ENCODE data around the gene ANKRD31.
"Not testable (repeated sequence)": the region's sequence is repeated elsewhere in the genome, so short reads cannot be mapped to it uniquely, and the experiment has no call there.

ANKRD31 gene, protein sequence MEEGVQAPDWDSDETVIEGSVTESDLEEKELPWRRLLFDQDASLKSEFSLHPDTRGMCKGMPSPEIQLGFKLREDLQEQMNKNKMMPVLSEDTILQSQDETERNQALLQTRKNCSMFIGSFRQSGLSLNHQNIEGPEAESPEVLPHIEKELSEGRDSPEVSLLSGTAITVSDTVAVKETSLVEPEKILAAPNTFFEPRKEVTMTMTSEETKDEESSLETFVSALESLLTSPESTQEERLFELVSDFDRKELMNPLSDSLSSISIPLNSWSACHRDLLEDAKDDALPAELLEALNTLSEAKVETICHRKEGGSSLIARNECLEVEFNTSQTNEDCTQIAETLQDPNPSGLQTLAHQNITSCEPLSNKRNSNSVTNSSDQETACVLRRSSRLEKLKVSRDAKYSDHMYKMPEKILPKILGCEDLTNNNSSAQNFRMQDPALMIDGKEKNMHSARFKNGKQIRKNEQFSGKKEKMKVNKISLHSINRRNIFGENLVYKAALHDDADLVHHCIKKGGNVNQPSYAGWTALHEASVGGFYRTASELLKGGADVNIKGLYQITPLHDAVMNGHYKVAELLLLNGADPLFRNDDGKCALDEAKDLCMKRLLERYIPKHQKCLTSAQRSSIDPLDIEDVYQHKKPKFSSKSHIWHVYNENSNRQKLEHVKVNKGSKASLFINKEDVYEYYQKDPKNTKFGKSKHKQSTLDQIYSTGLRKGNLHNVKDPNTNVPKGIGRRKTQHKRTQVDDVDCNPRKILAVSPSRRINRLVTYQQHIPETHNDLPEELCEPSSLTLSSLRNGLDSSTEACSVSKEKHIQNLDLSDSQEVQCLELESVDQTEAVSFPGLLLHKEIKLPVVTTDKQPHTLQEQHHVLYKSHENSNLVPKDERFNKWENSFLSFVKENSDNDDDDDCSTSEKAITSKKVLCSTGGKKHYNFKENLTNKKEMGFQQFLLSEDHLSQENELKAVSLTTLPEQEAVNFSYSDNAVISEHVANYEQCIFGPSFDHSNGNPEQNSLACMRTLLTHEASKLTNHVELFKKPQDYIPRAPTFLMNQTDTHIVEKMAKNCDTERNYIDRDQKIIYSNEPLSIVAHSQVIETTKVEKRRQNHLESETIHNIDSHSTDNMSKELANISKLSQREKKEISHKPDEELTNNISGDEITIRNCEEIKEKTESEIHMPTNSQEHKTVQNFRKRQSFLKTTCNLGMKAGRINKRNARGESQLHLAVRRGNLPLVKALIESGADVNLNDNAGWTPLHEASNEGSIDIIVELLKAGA (N-terminal part only)

GRCh38 chr5:75236322-75237316, at the start of gene ANKRD31:
ANKRD31 (minus strand) TSS chr5:75236878; CDS start chr5:75236686, 192 bp downstream.
- peak; percentile 3 for DNase-seq

GRCh38 chr5:75286211-75286773, 49.6 kb upstream of the ANKRD31 start:
- no peak for DNase-seq

GRCh38 chr5:75282581-75282980, 45.9 kb upstream of the ANKRD31 start:
- DNase-seq: no peak

DNA sequence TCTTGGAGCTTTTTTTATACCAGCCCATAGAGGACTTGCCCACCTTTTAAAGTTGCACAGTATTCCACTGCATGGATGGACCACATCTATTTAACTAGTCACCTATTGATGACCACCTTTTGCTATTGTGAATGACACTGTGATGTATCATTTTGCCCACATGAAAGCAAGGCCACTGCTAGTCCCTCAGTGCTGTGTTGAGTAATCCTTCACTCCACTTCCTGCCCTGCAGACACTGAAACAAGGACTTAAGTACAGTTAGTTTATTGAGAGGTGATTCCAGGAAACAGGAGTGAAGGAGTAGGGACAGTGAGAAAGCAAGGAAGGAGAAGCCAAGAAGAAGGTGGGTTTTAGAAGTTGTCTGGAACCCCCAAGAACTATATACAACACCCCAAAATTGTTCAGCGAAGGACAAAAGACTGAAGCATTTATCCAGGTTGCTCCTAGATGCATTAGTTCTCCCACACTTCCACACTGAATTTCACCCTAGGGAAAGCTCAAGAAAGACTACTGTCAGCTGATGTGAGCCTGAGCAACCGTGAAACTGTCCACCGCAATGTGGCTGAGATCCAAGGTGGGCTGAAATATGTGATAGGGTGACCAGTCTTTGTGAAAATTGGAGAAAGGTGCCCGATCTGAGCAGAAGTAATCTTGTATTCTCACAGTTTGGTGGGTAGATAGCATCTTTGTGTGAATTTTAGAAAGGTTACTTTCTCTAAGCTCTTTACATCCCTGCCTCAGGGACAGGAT, 45.2 kb upstream of the ANKRD31 start:
- DNase-seq: no peak

DNA sequence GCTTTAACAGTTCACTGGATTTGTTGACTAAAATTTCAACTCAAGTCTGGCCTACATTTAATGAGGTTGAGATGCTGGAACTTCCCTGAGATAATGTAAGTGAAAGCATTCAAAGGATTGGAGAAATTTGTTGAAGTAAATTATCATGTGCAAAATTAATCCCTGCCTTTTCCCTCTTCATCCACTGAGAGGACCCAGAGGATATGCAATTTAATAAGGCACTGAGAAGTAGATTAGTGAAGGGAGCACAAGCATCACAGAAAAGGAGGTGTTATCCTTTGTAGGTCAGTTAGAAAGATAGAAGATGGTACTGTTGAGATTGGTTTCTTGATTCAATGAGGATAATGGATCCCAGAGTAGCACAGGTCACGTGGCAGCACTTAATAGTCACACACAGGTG, 42.6 kb upstream of the ANKRD31 start:
- DNase-seq: no peak

DNA sequence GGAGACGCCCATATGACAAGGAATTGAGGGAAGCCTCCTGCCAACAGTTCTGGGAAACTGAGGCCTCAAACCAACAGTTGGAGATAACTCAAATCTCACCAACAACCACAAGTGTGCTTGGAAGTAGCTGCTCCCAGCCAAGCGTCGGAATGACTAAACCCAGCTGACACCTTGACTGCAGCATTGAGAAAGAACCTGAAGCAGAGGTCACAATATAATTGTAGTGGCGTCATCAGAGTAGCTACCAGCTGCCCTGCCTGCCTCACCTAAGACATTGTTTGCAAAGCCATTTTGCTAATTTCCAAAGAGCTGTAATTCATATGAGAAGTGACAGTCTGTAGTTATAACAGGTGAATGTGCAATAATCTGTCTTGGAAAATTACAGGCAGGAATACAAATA, 40.8 kb upstream of the ANKRD31 start:
- DNase-seq: no peak

GRCh38 chr5:75275756-75276155, 39.1 kb upstream of the ANKRD31 start:
- DNase-seq: no peak

DNA sequence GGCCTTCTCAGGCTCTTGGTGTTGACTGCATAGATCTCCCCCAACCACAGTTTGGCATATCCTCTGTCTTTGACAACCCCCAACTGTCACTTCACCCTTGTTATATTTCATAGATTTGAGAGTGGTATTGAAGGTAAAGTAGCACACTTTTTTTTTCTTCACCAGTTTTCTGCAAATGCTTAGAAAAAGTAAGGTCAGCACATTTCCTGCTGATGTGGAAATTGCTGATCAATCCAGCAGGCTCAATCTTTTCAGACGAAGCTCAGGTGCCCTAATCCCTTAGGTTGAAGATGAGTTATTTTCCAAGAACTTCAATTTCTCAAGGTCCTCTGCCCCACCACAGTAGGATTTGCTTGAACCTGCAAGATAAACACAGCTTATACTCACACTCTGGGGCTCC, 38.5 kb upstream of the ANKRD31 start:
- no peak for DNase-seq

GRCh38 chr5:75274486-75274885, 37.8 kb upstream of the ANKRD31 start:
- DNase-seq: no peak

- not testable (repeated sequence) for DNase-seq
Measured at GRCh38 chr5:75270605-75271004, 33.9 kb upstream of the ANKRD31 start.

DNA sequence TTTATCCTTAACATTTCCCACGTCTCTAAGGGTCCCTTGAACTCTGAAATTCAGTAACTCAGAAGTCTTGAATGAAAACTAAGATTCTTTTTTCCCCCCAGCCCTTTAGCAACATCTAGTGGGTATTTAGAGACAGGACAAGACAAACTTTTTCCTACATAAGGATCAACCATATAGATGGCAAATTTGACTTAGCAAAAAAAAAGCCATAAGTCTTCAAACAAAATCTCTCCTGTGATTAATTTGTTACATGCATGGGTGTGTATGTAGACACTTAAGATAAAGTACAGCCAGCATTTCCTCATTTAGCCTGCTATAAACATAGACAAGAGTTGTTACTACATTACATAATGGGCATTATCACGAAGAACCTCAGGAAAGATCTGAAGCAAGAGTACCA, 29.1 kb upstream of the ANKRD31 start:
- no peak for DNase-seq

GRCh38 chr5:75262271-75262670, 25.6 kb upstream of the ANKRD31 start:
- DNase-seq: no peak

- DNase-seq: no peak
Measured at GRCh38 chr5:75260708-75261107, 24.0 kb upstream of the ANKRD31 start.

DNA sequence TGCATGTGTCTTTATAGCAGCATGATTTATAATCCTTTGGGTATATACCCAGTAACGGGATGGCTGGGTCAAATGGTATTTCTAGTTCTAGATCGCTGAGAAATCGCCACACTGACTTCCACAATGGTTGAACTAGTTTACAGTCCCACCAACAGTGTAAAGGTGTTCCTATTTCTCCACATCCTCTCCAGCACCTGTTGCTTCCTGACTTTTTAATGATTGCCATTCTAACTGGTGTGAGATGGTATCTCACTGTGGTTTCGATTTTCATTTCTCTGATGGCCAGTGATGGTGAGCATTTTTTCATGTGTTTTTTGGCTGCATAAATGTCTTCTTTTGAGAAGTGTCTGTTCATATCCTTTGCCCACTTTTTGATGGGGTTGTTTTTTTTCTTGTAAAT, 13.8 kb upstream of the ANKRD31 start:
- not testable (repeated sequence) for DNase-seq

- no peak for DNase-seq
Measured at GRCh38 chr5:75245023-75245422, 8.3 kb upstream of the ANKRD31 start.

GRCh38 chr5:75243510-75243909, 6.8 kb upstream of the ANKRD31 start:
- DNase-seq: no peak

DNA sequence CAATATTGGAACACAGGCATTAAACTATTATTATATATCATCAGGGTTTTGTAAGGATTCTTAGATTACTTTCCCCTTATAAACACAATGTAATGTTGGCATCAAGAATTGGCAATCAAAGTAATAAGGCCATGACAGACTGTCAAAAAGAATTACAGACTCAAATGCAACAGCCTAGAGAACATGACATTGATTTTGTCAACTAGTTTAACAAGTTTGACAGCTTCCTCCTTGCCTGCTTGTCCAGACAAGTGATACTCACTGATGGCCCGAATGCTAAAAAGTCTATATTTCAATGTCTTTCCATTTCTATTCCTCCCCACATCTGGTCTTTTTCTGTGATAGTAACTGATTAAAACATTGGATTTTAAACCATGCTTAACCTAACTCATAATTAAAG, 6.4 kb upstream of the ANKRD31 start:
- no peak for DNase-seq

- no peak for DNase-seq
Measured at GRCh38 chr5:75242067-75242466, 5.4 kb upstream of the ANKRD31 start.

- no peak for DNase-seq
Measured at GRCh38 chr5:75239681-75240080, 3.0 kb upstream of the ANKRD31 start.

DNA sequence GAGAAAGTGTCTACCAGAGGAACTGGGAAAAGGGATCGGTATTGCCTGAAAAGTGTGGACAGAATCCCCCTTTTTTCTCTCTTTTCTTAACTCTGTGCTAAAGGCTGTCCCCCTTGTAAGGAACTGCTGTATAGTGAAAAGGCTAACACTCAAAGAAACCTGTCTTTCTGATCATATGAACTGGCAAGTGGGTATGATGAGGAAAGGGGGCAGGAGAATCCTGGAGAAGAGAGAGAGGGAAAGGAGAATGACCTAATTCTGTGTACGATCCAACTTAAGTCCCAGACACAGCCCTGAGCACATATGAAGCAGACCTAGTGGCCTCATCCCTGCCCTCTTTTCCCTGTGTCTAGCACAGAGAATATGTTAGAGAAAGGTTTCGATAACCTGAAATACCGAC, 967 bp downstream of the ANKRD31 start:
- DNase-seq: no peak

DNA sequence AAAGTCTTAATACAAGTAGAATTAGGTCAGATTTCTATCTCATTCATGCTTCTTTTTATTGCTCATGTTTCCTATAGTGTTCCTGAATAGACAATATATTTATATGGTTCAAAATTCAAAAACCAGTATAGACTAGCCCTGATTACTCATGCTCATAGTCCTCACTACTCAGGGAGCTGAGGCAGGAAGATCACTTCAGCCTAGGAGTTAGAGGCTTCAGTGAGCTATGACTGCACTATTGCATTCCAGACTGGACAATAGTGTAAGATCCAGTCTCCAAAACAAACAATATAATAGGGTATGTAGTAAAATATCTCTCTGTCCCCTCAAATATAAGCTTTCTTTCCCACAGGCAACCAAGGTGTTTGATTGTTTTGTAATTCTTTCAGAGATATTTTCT, 2.4 kb downstream of the ANKRD31 start:
- no peak for DNase-seq

Measured in DMS79 (cell line).